GM15510 (cell line): ENCODE results near the gene SVIL.

Experiments used
- POLR2A ChIP-seq: IDR thresholded peaks from 3 replicates; pipeline ENCODE4 v1.6.1; 2011; ENCODE audit warnings: borderline replicate concordance; ENCODE audit not compliant: insufficient read length; ENCODE audit errors: extremely low read depth

SVIL gene

DNA sequence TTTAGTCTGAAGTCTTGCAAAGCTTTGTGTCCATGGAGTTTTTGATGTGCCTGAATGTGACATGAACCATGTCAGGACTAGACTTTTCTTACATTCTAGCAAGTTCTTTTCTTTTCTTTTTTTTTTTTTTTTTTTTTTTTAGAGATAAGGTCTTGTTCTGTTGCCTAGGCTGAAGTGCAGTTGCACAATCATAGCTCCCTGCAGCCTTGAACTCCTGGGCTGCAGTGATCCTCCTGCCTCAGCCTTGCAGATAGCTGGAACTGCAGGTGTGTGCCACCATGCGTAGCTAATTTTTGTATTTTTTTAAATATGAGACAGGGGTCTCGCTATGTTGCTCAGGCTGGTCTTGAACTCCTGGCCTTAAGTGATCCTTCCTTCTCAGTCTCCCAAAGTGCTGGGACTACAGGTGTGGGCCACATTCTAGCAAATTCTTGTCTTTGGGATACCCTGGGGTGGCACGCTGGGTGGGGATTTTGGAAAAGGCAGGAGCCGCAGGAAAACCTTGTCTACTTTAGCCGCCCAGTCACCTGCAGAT, 152.8 kb downstream of the SVIL start:
- TF ChIP-seq POLR2A: no peak

DNA sequence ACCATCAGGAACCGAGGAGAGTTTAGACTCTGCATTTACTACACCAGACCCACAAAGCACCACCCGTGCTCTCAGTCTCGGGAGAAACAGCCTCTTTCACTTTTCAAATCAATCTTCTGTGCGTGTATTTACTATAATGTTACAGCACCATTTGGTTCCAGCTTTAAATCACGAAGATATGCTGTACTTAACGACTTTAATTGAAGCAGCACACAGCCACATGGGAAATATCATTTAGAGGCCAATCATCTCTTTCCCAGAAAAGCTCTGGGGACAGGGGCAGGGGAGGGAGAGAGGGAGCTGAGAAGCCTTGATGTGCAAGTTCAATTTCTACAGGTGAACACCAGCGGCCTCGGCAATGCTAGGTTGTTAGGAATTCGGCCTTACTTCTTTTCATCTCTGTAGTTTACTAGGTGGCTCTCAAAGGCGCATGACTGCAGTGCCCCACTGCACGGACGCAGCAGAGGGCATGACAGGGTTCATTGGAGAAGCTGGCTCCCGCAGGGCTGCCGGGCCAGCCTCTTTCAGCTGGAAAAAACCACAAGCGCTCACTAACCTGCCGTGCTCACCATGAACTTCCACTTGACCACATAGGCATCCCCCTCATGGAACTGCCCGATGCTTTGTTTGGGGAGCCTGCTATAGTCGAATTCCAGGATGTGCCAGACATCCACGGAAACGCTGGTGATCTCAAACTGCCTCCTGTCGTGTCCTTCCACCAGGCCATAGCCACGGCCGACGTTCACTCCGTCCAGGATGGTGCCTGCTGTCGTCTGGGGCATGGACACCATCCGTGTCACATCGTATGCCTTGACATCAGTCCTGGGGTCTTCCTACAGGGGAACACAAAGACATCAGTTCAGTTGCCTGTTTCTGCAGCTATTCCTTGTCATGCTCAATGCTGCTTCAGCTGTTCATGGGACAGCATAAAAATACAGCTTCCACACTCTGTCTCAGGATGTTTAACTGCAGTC, 154.5 kb downstream of the SVIL start:
- TF ChIP-seq POLR2A: no peak

DNA sequence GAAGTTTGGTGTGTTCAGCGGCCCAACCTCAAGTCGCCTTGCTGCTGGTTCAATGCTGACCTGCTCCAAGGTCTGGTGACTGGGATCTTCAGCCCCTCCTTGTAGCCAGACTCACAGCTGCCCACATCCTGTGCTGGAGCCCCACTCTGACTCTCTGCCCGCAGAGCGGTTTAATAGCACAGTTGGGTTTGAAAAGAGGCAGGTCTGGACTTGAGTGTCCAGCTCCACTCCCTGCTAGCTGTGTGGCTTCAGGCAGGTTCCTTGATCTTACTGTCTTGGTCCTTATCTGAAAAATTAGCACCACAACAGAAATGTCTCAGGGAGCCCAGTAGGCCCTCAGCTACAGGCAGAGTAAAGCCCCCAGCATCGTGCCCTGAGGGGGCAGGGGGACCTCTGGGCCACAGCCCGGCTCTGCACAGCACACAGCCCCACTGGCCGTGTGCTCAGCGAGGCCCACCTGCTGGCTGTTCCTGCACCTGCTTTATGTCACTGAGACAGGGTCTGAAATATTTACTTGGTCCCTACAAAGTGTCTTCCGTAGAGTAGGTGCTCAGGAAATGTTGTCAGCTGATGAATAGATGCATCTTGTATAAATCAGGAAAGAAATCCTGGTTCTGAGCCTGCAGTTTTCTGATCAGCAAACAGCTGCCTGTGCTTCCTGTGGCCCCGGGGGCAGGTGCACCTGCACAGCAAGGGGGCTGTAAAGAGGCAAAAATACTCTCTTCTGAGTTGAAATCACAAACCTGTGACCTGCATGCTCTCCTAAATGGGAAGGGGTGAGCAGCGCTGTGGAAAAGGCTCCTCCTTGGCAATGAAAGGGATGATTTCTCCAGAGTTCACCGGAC, 155.5 kb downstream of the SVIL start:
- TF ChIP-seq POLR2A: no peak

DNA sequence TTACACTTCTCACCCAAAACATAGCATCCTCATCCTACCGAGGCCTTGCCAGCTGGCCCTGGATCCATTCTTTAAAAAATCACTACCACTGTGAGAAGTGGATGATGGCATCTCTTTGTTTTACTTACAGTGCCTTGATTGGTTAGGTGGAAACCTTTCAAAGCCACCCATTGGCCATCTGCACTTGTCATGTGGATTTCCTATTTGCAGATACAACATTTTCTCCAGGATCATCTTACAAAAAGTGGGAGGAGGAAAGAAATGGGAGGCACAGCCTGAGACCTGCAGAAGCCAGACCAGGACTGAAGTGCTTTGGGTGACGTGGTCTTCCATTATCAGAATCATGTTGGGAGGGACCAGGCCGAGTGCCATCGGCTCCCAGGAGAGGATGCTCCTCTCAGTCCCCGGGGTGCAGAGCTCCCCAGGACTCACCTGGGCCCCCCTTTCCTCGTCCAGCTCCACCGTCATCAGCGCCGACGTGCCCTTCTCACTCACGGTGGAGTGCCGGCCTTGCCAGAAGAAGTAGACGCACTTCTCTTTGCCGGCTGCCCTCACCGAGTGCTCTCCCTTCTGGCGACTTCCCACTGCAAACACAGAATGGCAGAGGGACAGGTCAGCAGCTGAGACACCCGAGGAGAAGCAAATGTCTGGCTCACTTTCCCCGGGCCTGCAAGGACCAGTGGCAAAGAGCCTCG, 161.2 kb downstream of the SVIL start:
- no peak for TF ChIP-seq POLR2A

DNA sequence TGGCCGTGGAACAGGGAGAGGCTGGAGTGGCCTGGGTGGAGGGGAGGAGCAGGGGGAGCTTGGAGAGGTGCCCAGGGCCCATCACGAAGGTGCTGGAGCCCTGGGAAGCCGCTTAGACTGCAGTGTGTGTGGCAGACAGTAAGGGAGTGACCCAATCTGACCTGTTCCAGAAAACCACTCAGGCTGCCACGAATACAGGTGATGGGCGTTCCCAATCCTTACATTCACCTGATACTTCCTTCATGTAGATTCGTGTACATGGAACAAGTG, 161.7 kb downstream of the SVIL start:
- no peak for TF ChIP-seq POLR2A

DNA sequence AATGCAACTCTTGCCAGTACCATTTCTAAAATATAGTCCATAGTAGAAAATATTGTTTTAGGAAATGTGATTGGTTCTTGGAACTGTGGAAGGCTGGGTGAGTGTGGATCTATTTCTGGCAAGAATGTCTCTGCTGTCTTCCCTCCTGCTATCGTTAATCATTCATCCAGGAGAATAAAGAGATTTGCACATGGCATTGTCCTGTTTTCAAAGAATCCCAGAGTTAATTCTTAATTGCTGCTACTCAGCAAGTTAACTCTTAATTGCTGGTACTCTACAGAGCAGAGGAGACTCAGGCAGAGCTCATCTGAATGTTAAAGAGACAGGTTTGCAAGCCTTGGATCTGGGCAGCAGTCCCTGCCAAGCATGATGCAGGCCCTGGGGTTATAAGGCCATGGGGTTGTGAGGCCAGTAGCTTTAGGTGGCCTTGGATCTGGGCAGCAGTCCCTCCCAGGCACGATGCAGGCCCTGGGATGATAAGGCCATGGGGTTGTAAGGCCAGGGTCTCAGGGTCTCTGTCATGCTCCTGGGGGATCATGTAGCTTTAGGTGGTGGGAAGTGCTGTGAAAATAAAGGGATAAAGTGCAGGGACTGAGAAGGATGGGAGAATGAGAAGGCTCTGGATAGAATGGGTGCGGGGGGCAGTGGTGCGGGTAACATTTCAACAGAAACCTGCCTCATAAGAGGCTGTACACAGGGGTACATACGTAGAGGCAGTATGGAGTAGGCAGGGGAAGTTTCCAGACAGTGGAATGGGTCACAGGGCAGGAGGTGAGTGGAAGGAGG, 162.3 kb downstream of the SVIL start:
- no peak for TF ChIP-seq POLR2A

DNA sequence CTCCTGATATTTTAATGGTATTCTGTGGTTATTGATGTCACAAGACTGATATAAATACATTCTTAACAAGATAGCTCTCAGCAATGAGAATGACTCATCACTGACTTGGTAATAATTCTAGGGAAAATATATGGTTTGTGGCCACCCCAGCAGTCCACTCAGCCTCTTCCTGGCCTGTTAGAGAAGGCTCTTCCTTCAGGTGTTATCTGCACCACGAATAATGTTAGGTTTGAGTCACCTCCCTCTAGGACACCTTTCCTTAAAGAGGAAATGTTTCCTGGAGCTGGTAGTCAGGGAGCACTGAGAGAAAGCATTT, 163.3 kb downstream of the SVIL start:
- no peak for TF ChIP-seq POLR2A

DNA sequence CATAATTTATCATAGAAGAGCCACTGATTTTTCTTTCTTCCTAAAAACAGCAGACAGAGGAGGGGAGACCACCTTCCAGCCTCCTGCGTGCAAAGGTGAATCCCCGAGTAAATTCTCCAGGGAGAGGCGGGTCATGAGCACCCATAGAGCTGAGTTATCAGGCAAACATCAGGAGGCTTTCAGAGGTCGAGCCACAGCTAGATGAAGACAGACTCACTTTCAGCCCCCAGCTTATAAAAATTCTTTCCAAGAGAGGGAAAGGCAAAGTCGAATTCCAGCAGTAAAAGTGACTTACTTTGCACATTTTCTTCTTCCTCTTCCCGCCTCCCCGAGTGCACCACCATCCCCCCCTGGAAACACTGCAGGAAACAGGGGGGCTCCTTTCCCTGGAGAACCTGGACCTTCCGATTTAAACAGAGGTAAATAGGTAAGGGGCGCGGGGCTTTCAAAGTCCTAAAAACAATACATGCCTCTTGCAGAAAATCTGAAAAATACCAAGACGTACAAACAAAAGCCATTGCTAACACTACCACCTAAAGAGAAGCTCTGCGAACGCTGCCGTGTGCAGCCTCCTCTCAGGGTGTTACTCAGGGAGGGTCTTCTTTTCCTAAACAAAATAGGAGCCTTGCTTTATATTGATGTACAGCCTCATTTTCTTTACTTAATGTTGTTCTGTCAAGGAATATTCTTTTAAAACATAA, 163.8 kb downstream of the SVIL start:
- TF ChIP-seq POLR2A: no peak

DNA sequence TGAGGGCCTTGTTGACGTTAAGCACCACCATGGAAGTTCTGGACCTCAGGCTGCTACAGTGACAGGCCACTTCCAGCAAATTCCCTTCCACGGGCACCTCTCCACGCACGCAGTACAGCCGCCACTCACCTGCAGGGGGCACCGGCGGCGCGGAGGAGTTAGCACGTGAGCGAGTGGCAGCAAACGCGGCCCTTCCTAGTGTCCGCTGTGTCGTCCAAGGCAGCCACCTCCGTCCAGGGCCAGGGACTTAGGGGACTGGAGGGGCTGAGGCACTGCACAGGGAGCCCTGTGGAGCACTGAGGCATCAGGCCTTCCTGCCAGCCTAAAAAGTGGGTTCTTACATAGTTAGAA, 164.4 kb downstream of the SVIL start:
- no peak for TF ChIP-seq POLR2A

DNA sequence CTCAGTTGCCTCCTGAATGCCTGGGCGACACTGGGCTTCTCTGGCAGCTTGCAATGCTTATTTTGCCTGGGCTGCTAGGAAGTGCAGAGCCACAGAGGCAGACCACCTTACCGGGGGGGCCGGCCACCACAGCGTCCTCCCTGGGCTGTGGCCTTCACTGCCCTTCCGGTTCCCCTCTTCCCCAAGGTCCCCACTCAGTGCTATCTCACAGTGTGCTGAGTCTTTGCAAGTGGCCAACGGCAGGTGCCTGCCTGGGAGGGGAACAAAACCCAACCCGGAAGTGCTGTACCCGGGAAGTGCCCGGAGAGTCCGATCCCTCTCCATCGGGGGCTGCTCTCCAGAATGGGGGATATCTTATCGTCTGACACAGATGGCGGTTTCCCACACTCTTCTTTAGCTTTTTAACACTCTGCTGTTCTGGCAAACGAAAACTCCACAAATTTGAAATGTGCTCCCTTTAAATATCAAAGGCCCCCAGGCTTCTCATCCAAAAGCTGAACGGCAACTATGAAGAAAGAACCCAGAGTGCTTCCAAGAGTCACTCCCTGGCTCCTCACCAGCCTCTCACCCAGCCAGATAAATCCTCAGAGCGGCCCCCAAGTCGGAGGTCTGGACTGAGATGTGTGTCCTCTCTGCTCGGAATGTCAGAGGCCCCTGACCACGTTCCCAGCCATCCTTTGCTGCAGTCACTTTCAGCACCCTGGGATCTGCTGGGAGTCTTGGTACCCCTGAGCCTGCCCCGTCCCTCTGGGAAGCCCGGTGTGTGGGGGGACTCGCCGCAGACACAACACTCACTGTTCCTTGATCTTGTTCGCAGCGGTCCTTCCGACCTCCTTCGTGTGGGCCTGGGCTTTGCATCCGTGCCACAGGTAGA, 165.1 kb downstream of the SVIL start:
- TF ChIP-seq POLR2A: no peak

DNA sequence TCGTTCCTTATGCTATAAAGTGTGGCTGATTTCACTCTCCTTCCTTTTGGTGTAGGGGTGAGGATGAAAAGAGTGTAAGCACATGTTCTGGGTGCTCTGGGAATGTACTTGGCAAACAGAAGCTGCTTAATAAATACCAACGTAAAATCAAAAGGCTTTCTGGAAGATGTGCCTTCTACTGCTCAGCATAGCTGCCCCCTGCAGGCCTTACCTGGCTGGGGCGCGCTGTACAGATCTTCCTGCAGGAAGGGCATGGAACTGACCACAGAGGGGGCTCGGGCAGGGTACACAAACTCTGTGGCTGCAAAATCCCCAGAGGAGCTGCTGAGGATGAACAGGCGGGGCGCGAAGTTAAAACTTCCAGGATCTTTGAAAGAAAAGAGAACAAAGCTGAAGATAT, 169.4 kb downstream of the SVIL start:
- TF ChIP-seq POLR2A: no peak

DNA sequence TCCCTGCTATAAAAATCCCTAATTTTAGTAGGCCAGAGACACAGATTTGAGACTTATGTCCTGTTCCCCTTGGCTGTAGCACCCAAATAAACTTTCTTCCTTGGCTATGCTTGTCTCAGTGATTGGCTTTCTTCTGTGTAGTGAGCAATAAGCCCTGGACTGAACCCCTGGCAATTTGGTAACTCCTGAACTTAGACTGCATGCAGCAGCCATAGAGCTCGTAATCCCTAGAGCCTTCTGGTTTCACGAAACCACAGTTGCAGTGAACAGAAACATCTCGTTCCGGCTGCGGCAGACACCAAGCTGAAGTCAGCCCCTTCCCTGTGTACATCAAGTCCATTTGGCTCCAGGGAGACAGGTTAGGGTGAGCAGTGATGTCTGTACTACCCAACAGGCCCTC, 173.7 kb downstream of the SVIL start:
- no peak for TF ChIP-seq POLR2A

DNA sequence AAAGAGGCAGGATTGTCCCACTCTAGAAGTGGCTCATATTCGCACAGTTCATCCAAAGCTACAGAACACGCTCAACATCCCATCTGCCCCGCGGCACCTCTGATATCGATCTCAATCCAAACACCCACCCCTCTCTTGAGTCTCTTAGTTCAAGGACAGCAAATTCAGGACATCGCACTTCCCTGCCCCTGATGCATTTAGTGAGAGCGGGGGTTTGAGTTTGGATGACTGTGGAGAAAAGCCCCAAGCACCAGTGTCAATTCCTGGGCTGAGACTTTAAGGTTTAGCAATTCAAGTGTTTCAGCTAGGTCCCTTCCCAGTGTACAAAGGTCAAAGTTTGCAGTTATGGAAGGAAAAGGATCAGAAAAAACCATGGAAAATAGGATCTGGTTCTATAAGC, 179.7 kb downstream of the SVIL start:
- no peak for TF ChIP-seq POLR2A

DNA sequence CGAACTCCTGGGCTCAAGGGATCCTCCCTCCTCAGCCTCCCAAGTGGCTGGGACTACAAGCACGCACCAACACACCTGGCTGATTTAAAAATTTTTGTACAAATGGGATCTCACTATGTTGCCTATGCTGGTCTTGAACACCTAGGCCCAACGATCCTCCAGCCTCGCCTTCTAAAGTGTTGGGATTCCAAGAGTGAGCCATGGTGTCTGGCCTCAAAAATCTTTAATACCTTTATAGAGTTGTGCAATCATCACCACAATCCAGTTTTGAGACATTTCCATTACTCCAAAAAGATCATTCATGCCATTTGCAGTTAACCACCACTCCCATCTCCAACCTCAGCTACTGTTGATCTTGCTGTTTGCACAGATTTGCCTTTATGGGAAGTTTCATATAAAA, 180.5 kb downstream of the SVIL start:
- TF ChIP-seq POLR2A: no peak

DNA sequence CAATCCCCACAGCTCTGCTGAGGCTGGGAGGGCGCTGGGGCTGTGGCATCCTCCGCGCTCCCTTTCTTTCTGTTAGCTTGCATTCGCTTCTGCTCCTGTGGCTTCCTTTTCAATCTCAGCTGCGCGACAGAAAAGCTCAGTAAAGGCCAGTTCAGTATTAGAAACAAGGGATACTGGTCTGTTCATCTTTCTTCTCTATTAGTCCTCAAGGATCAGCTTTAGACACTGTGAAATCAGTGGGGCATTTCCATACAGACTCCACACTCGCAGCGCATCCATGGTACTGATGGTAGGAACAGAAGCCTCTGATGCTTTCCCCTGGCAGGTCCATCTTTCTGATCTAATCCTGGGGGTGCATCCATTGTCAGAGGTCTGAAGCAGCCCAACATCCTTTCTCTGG, 182.2 kb downstream of the SVIL start:
- TF ChIP-seq POLR2A: no peak
